Kidney (tissue), 14 donors: ENCODE measurements around the gene HSD3B7. TPM values are rescaled to one million over a fixed set of nuclear protein-coding genes. Genes with fewer than 3 reads are reported as not detected.
"Not testable (repeated sequence)": the region's sequence is repeated elsewhere in the genome, so short reads cannot be mapped to it uniquely, and the experiment has no call there.

Source experiments
- DNase-seq, 5 donors: peaks; one replicate each; pipeline ENCODE4 v3.0.0-alpha.2; 2013 to 2020
- FAIRE-seq: peaks from 2 replicates; lab custom pipeline; 2012; peaks lifted over from hg19 to GRCh38; lab: Jason Lieb, UNC
- H3K27ac ChIP-seq, 2 donors: one replicate each; pipeline ENCODE4 v1.7.0; 2013; ENCODE audit warnings: low read depth in 2 of 2, low read length in 2 of 2, inconsistent platforms in 1 of 2
- H3K27me3 ChIP-seq: one replicate; pipeline ENCODE4 v1.7.1; 2013; ENCODE audit warnings: low read length, inconsistent platforms; ENCODE audit not compliant: control insufficient read depth, insufficient read depth
- H3K36me3 ChIP-seq, 3 donors: one replicate each; pipeline versions ENCODE4 v1.7.0 to v1.7.1; 2013; ENCODE audit warnings: low read length in 3 of 3, control low read depth in 1 of 3, inconsistent platforms in 1 of 3; ENCODE audit not compliant: insufficient read depth in 3 of 3, control insufficient read depth in 2 of 3
- H3K4me1 ChIP-seq, 3 donors: one replicate each; pipeline versions ENCODE4 v1.7.0 to v1.7.1; 2013; ENCODE audit warnings: low read length in 3 of 3, inconsistent platforms in 1 of 3, low read depth in 1 of 3; ENCODE audit not compliant: control insufficient read depth in 2 of 3, insufficient read depth in 2 of 3
- H3K4me3 ChIP-seq, 3 donors: one replicate each; pipeline versions ENCODE4 v1.7.0 to v1.8.1; 2013; ENCODE audit warnings: low read length in 3 of 3, control low read depth in 1 of 3, inconsistent platforms in 1 of 3
- H3K9ac ChIP-seq, 3 donors: one replicate each; pipeline versions ENCODE4 v1.7.0 to v1.7.1; 2013; ENCODE audit warnings: low read length in 3 of 3, control low read depth in 1 of 3, inconsistent platforms in 1 of 3
- H3K9me3 ChIP-seq, 3 donors: one replicate each; pipeline versions ENCODE4 v1.7.0 to v1.7.1; 2013; ENCODE audit warnings: low read length in 3 of 3, control low read depth in 1 of 3, inconsistent platforms in 1 of 3; ENCODE audit not compliant: control insufficient read depth in 2 of 3, insufficient read depth in 1 of 3
- intact Hi-C: fragments of 100-400 bp; cut with DNase I; formaldehyde crosslinking; loops from one replicate; pipeline ENCODE4 v1.11.1; 2022
- polyA plus RNA-seq: library from polyadenylated mRNA; stranded (reverse); fragments of 350-450 nt; fragmentation: Illumina TruSeq; extraction: RNeasy Lipid Tissue Mini Kit (QIAGEN cat#74804); gene quantifications from one replicate; pipeline ENCODE4 v1.2.3, GENCODE V29; 2014; ENCODE audit warnings: low read depth, low replicate concordance; ENCODE audit not compliant: insufficient read depth
- total RNA-seq: library from RNA; stranded (reverse); fragmentation: NEBNext Ultra II Directional; extraction: Animal tissue kit (Norgen Biotek cat#: 25700); gene quantifications from one replicate; pipeline ENCODE4 v1.2.1, GENCODE V29; 2021
- TF ChIP-seq, protein P1 (sequence below): IDR thresholded peaks from 3 replicates; pipeline ENCODE4 v1.5.1; 2012; ENCODE audit warnings: mild to moderate bottlenecking, moderate library complexity, borderline replicate concordance; ENCODE audit not compliant: insufficient read depth; ENCODE audit errors: extremely low read depth
- donor health status: control.
- donor health status: control.
- donor health status: control.
- donor health status: control.
- donor health status: control.
- donor health status: DM: yes; HTN: yes; CAD: no.
- donor health status: Normal renal cell carcinoma (clear cell type).

Gene HSD3B7
- total and polyA plus RNA-seq, 2 donors from 2014 or later: 24.4 to 40.5 TPM

DNA sequence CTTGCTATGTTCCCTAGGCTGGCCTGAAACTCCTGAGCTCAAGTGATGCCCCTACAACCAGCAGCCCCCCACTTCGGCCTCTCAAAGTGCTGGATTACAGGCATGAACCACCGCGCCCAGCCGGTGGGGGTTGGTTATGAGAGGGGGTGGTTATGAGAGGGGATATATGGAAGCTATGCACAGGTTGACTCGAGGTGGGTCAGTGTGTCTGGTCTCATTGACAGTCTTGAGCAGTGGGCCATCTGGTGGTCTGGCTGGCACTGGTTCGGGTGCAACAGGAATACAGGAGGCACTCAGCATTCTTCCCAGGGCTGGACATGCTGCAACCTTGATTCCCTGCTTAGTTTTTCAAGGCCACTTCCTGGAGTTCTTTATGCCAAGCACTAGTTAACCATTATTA lies 31.0 kb downstream of the HSD3B7 start:
- Histone ChIP-seq H3K4me3 (no peak overlapping the region), H3K27ac (no peak overlapping the region), H3K9me3 (no peaks in the 10 kb centered on the region), H3K27me3 (peaks cover 2% of the 10 kb centered on the region), H3K9ac (no peak overlapping the region), H3K36me3 (no peaks in the 10 kb centered on the region), H3K4me1 (no peaks in the 10 kb centered on the region)
- peak in 1 of 5 donors; percentile 22 for DNase-seq
- intact Hi-C loops: no loop called here
- no peak for FAIRE-seq
- TF ChIP-seq, protein P1, sequence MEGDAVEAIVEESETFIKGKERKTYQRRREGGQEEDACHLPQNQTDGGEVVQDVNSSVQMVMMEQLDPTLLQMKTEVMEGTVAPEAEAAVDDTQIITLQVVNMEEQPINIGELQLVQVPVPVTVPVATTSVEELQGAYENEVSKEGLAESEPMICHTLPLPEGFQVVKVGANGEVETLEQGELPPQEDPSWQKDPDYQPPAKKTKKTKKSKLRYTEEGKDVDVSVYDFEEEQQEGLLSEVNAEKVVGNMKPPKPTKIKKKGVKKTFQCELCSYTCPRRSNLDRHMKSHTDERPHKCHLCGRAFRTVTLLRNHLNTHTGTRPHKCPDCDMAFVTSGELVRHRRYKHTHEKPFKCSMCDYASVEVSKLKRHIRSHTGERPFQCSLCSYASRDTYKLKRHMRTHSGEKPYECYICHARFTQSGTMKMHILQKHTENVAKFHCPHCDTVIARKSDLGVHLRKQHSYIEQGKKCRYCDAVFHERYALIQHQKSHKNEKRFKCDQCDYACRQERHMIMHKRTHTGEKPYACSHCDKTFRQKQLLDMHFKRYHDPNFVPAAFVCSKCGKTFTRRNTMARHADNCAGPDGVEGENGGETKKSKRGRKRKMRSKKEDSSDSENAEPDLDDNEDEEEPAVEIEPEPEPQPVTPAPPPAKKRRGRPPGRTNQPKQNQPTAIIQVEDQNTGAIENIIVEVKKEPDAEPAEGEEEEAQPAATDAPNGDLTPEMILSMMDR: no peak

GRCh38 chr16:31017756-31018155 lies 32.7 kb downstream of the HSD3B7 start:
- H3K4me1 ChIP-seq, H3K4me3 ChIP-seq, FAIRE-seq, DNase-seq, H3K27me3 ChIP-seq, H3K9me3 ChIP-seq, H3K9ac ChIP-seq, H3K36me3 ChIP-seq, H3K27ac ChIP-seq, intact Hi-C loops: not testable (repeated sequence)

DNA sequence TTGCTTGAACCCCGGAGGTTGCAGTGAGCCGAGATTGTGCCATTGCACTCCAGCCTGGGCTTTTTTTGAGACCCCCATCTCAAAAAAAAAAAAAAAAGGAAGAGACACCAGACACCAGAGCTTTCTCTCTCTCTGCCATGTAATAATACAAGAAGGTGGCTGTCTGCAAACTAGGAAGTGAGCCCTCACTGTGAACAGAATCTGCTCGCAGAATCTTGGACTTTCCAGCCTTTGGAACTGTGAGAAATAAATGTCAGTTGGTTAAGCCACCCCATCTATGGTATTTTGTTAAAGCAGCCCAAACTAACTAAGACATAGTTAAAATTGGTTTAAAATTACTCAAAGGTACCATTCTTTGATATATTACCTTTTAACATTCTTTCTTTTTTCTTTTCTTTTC lies 35.5 kb downstream of the HSD3B7 start:
- Histone ChIP-seq H3K27ac (no peak overlapping the region), H3K9me3 (no peaks in the 10 kb centered on the region), H3K9ac (no peak overlapping the region), H3K27me3 (no peaks in the 10 kb centered on the region), H3K36me3 (no peaks in the 10 kb centered on the region), H3K4me1 (no peaks in the 10 kb centered on the region), H3K4me3 (no peak overlapping the region)
- TF ChIP-seq, protein P1: no peak
- no peak for DNase-seq
- FAIRE-seq: no peak
- intact Hi-C loops: no loop called here

DNA sequence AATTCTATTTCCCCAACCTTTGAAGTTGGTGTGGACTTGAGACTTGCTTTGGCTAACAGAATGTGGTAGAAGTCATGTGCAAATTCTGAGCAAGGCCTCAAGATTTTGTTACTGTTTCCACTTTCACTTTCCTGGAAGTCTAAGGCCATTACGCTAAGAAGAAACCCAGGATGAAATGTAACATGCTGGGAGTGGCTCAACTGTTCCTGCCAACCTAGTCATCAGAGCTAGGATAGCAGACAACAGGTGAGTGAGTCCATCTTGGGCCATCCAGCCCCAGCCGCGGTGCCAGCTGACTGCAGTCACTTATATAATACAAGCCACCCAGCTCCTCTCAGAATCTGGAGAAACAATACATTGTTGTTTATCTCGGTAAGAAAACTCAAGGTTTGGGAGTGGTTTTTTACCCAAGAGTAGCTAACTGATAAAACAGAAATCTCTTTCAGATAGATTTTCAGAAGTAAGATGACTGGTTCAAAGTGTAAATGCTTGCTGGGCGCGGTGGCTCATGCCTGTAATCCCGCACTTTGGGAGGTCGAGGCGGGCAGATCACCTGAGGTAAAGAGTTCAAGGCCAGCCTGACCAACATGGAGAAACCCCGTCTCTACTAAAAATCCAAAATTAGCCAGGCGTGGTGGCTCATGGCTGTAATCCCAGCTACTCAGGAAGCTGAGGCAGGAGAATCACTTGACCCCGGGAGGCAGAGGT lies 37.7 kb downstream of the HSD3B7 start:
- DNase-seq (no peak), FAIRE-seq (no peak)
- Histone ChIP-seq H3K36me3 (no peaks in the 10 kb centered on the region), H3K9ac (no peak overlapping the region), H3K9me3 (no peaks in the 10 kb centered on the region), H3K4me1 (no peaks in the 10 kb centered on the region), H3K4me3 (no peak overlapping the region), H3K27ac (no peak overlapping the region), H3K27me3 (no peaks in the 10 kb centered on the region)
- TF ChIP-seq, protein P1: no peak
- intact Hi-C loops: no loop called here
